GM23338 (cell line): ENCODE results near the gene ZNF451. TPM values are rescaled to one million over a fixed set of nuclear protein-coding genes. Genes with fewer than 3 reads are reported as not detected.

Source experiments
- ATAC-seq: fragments of 200-7000 bp; cut with Tn5 transposase; 3 replicates; pipeline ENCODE4 v1.9.1; 2020
- DNase-seq: peaks from one replicate; pipeline ENCODE4 v3.0.0-alpha.2; 2015; ENCODE audit warnings: low spot score
- H2AFZ ChIP-seq: fragments of 200-600 bp; sonication (generic); 2 replicates; pipeline ENCODE4 v1.8.0; 2016; ENCODE audit warnings: antibody characterized with exemption, mild to moderate bottlenecking, moderate library complexity
- H3F3A ChIP-seq: fragments of 200-600 bp; sonication (generic); replicated peaks from 2 replicates; pipeline ENCODE4 v1.8.0; 2017; ENCODE audit warnings: antibody characterized with exemption, mixed run types, low read depth
- H3K27ac ChIP-seq: fragments of 200-600 bp; sonication (generic); 2 replicates; pipeline ENCODE4 v1.6.1; 2016; ENCODE audit warnings: low read depth
- H3K27me3 ChIP-seq: fragments of 200-600 bp; sonication (generic); 2 replicates; pipeline ENCODE4 v1.8.0; 2016; ENCODE audit warnings: mild to moderate bottlenecking, mixed run types, moderate library complexity; ENCODE audit not compliant: insufficient read depth
- H3K36me3 ChIP-seq: fragments of 200-600 bp; sonication (generic); 2 replicates; pipeline ENCODE4 v1.8.0; 2016; ENCODE audit warnings: mild to moderate bottlenecking; ENCODE audit not compliant: insufficient read depth
- H3K4me1 ChIP-seq: fragments of 200-600 bp; sonication (generic); 2 replicates; pipeline ENCODE4 v1.8.0; 2016; ENCODE audit warnings: mild to moderate bottlenecking, moderate library complexity; ENCODE audit not compliant: insufficient read depth
- H3K4me2 ChIP-seq: fragments of 200-600 bp; sonication (generic); 2 replicates; pipeline ENCODE4 v1.7.1; 2017; ENCODE audit warnings: mixed run types
- H3K4me3 ChIP-seq: fragments of 200-600 bp; sonication (generic); 2 replicates; pipeline ENCODE4 v1.6.1; 2016; ENCODE audit warnings: mixed run types
- H3K79me2 ChIP-seq: fragments of 200-600 bp; sonication (generic); replicated peaks from 2 replicates; pipeline ENCODE4 v1.8.0; 2017; ENCODE audit warnings: mild to moderate bottlenecking; ENCODE audit not compliant: insufficient read depth
- H3K9me2 ChIP-seq: fragments of 200-600 bp; sonication (generic); 2 replicates; pipeline ENCODE4 v1.8.0; 2017; ENCODE audit not compliant: insufficient read depth
- H4K20me1 ChIP-seq: fragments of 200-600 bp; sonication (generic); replicated peaks from 2 replicates; pipeline ENCODE4 v1.8.0; 2017; ENCODE audit warnings: mild to moderate bottlenecking; ENCODE audit not compliant: insufficient read depth
- H3K27ac Mint-ChIP-seq: 2 replicates; pipeline ENCODE4 v1.8.0; 2020; ENCODE audit warnings: inconsistent platforms, mild to moderate bottlenecking, moderate library complexity, mixed read lengths
- H3K27me3 Mint-ChIP-seq: 3 replicates; pipeline ENCODE4 v1.8.0; 2022; ENCODE audit warnings: low read depth, mild to moderate bottlenecking, moderate library complexity, mixed read lengths, inconsistent platforms; ENCODE audit not compliant: insufficient read depth, poor library complexity
- H3K36me3 Mint-ChIP-seq: 3 replicates; pipeline ENCODE4 v1.8.0; 2021; ENCODE audit warnings: low read depth, mild to moderate bottlenecking, inconsistent platforms, moderate library complexity, mixed read lengths
- H3K4me1 Mint-ChIP-seq: 3 replicates; pipeline ENCODE4 v1.8.0; 2020; ENCODE audit warnings: mild to moderate bottlenecking, inconsistent platforms, mixed read lengths
- H3K4me3 Mint-ChIP-seq: 3 replicates; pipeline ENCODE4 v1.8.0; 2021; ENCODE audit warnings: moderate library complexity, mild to moderate bottlenecking, inconsistent platforms, mixed read lengths
- H3K9me3 Mint-ChIP-seq: 3 replicates; pipeline ENCODE4 v1.8.0; 2020; ENCODE audit warnings: moderate library complexity, mild to moderate bottlenecking, inconsistent platforms, mixed read lengths
- CREB1 ChIP-seq: fragments of 250-450 bp; sonication (Bioruptor Pico); IDR thresholded peaks from 2 replicates; pipeline ENCODE4 v1.5.0; 2020; ENCODE audit warnings: low read depth, mild to moderate bottlenecking, moderate library complexity
- EZH2 ChIP-seq: fragments of 200-600 bp; sonication (generic); IDR thresholded peaks from one replicate; pipeline ENCODE4 v1.8.0; 2017; ENCODE audit warnings: antibody characterized with exemption, mild to moderate bottlenecking, low read depth; ENCODE audit not compliant: unreplicated experiment
- EZH2phosphoT487 ChIP-seq: fragments of 200-600 bp; sonication (generic); IDR thresholded peaks from one replicate; pipeline ENCODE4 v1.8.1; 2018; ENCODE audit warnings: antibody characterized with exemption; ENCODE audit not compliant: unreplicated experiment
- JUNB ChIP-seq: IDR thresholded peaks from one replicate; pipeline ENCODE4 v1.6.1; 2016; ENCODE audit warnings: antibody characterized with exemption; ENCODE audit not compliant: unreplicated experiment
- NANOG ChIP-seq: IDR thresholded peaks from 2 replicates; pipeline ENCODE4 v1.6.1; 2016; ENCODE audit warnings: antibody characterized with exemption, borderline replicate concordance
- POLR2AphosphoS5 ChIP-seq: IDR thresholded peaks from 2 replicates; pipeline ENCODE4 v1.6.1; 2016; ENCODE audit warnings: antibody characterized with exemption, low read depth
- STAT1 ChIP-seq: IDR thresholded peaks from one replicate; pipeline ENCODE4 v1.6.1; 2016; ENCODE audit warnings: antibody characterized with exemption; ENCODE audit not compliant: unreplicated experiment
- polyA plus RNA-seq: library from polyadenylated mRNA; unstranded; fragments of >200 nt; fragmentation: Nextera tagmentation; extraction: Ambion mirVana; gene quantifications from 2 replicates; pipeline ENCODE4 v1.2.1, GENCODE V29; 2016
- total RNA-seq: library from RNA; depleted of rRNA; stranded (reverse); fragments of >200 nt; shearing (Covaris generic); gene quantifications from 2 replicates; pipeline ENCODE4 v1.2.3, GENCODE V29; 2014
- TF ChIP-seq, protein P1 (sequence below): IDR thresholded peaks from 2 replicates; pipeline ENCODE4 v1.6.1; 2016; ENCODE audit warnings: antibody characterized with exemption
- TF ChIP-seq, protein P2 (sequence below): fragments of 250-450 bp; sonication (Bioruptor Pico); IDR thresholded peaks from 2 replicates; pipeline ENCODE4 v1.5.0; 2020; ENCODE audit warnings: mild to moderate bottlenecking, moderate library complexity

The ZNF451 gene
- total and polyA plus RNA-seq, 2 experiments from 2014 or later: 44.8 to 54.1 TPM

DNA sequence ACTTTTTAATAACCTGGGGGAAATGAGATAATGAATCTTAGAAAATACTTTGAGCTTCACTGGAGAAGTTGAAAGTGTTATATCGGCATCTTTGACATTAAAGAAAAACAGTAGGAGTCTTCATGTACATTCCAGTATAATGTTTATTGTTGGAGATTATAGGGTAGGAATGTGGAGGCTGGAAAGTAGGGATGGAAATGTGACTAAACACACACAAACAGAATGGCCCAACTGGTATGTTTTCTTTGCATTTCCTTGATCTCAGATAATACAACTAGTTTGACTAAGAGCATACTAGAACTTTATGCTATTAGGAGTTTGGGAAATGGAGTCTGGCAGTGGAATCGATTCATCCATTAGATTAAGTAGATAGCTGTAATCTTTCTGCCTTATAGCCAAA is 72.0 kb downstream of the ZNF451 start:
- Histone ChIP-seq H3K27ac (no peak overlapping the region), H3K4me2 (no peak overlapping the region), H3K9me2 (no peaks in the 10 kb centered on the region), H3K4me3 (no peak overlapping the region), H3F3A (0 out of 2 replicates have a peak, but pooled peaks cover 2% of the 10 kb centered on the region), H3K79me2 (no peaks in the 10 kb centered on the region), H2AFZ (no peak overlapping the region), H3K36me3 (peaks cover 4% of the 10 kb centered on the region; the same call in 1 of the 2 replicates), H4K20me1 (no peaks in the 10 kb centered on the region), H3K4me1 (no peaks in the 10 kb centered on the region), H3K27me3 (no peaks in the 10 kb centered on the region)
- DNase-seq (no peak), ATAC-seq (no peak)
- 0 out of 3 replicates have a peak, but pooled peaks cover 3% of the 10 kb centered on the region for H3K36me3 Mint-ChIP-seq
- H3K4me3 Mint-ChIP-seq: no peak overlapping the region
- no peak overlapping the region for H3K27ac Mint-ChIP-seq
- no peak for TF ChIP-seq EZH2phosphoT487
- TF ChIP-seq, protein P1, sequence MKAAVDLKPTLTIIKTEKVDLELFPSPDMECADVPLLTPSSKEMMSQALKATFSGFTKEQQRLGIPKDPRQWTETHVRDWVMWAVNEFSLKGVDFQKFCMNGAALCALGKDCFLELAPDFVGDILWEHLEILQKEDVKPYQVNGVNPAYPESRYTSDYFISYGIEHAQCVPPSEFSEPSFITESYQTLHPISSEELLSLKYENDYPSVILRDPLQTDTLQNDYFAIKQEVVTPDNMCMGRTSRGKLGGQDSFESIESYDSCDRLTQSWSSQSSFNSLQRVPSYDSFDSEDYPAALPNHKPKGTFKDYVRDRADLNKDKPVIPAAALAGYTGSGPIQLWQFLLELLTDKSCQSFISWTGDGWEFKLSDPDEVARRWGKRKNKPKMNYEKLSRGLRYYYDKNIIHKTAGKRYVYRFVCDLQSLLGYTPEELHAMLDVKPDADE: no peak
- no peak for TF ChIP-seq CREB1
- no peak for TF ChIP-seq POLR2AphosphoS5
- TF ChIP-seq, protein P2, sequence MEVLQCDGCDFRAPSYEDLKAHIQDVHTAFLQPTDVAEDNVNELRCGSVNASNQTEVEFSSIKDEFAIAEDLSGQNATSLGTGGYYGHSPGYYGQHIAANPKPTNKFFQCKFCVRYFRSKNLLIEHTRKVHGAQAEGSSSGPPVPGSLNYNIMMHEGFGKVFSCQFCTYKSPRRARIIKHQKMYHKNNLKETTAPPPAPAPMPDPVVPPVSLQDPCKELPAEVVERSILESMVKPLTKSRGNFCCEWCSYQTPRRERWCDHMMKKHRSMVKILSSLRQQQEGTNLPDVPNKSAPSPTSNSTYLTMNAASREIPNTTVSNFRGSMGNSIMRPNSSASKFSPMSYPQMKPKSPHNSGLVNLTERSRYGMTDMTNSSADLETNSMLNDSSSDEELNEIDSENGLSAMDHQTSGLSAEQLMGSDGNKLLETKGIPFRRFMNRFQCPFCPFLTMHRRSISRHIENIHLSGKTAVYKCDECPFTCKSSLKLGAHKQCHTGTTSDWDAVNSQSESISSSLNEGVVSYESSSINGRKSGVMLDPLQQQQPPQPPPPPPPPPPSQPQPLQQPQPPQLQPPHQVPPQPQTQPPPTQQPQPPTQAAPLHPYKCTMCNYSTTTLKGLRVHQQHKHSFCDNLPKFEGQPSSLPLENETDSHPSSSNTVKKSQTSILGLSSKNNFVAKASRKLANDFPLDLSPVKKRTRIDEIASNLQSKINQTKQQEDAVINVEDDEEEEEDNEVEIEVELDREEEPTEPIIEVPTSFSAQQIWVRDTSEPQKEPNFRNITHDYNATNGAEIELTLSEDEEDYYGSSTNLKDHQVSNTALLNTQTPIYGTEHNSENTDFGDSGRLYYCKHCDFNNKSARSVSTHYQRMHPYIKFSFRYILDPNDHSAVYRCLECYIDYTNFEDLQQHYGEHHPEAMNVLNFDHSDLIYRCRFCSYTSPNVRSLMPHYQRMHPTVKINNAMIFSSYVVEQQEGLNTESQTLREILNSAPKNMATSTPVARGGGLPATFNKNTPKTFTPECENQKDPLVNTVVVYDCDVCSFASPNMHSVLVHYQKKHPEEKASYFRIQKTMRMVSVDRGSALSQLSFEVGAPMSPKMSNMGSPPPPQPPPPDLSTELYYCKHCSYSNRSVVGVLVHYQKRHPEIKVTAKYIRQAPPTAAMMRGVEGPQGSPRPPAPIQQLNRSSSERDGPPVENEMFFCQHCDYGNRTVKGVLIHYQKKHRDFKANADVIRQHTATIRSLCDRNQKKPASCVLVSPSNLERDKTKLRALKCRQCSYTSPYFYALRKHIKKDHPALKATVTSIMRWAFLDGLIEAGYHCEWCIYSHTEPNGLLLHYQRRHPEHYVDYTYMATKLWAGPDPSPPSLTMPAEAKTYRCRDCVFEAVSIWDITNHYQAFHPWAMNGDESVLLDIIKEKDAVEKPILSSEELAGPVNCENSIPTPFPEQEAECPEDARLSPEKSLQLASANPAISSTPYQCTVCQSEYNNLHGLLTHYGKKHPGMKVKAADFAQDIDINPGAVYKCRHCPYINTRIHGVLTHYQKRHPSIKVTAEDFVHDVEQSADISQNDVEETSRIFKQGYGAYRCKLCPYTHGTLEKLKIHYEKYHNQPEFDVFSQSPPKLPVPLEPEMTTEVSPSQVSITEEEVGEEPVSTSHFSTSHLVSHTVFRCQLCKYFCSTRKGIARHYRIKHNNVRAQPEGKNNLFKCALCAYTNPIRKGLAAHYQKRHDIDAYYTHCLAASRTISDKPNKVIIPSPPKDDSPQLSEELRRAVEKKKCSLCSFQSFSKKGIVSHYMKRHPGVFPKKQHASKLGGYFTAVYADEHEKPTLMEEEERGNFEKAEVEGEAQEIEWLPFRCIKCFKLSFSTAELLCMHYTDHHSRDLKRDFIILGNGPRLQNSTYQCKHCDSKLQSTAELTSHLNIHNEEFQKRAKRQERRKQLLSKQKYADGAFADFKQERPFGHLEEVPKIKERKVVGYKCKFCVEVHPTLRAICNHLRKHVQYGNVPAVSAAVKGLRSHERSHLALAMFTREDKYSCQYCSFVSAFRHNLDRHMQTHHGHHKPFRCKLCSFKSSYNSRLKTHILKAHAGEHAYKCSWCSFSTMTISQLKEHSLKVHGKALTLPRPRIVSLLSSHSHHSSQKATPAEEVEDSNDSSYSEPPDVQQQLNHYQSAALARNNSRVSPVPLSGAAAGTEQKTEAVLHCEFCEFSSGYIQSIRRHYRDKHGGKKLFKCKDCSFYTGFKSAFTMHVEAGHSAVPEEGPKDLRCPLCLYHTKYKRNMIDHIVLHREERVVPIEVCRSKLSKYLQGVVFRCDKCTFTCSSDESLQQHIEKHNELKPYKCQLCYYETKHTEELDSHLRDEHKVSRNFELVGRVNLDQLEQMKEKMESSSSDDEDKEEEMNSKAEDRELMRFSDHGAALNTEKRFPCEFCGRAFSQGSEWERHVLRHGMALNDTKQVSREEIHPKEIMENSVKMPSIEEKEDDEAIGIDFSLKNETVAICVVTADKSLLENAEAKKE (CRISPR knock-in tag): no peak
- no peak for TF ChIP-seq EZH2
- no peak for TF ChIP-seq STAT1
- no peak for TF ChIP-seq NANOG
- TF ChIP-seq JUNB: no peak
- no peaks in the 10 kb centered on the region for H3K27me3 Mint-ChIP-seq
- H3K9me3 Mint-ChIP-seq: no peaks in the 10 kb centered on the region
- H3K4me1 Mint-ChIP-seq: no peaks in the 10 kb centered on the region
